ENCODE measurements around the gene TMEM94.
"Not testable (repeated sequence)": the region's sequence is repeated elsewhere in the genome, so short reads cannot be mapped to it uniquely, and the experiment has no call there.

The TMEM94 gene

GRCh38 chr17:75518983-75519537, 62.6 kb downstream of the TMEM94 start:
- no peak for DNase-seq
- intact Hi-C loops (cut with DNase I) = no loop called here

DNA sequence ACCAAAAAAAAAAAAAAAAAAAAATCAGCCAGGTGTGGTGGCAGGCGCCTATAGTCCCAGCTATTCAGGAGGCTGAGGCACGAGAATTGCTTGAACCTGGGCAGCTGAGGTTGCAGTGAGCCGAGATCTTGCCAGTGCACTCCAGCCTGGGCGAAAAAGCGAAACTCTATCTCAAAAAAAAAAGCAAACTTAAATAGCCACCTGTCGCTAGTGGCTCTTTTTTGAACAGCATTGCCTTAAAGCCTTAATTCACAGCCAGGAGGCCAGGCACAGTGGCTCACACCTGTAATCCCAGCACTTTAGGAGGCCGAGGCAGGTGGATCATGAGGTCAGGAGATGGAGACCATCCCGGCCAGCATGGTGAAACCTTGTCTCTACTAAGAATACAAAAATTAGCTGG, 64.0 kb downstream of the TMEM94 start:
- intact Hi-C loops (cut with DNase I); DNase-seq: not testable (repeated sequence)

DNA sequence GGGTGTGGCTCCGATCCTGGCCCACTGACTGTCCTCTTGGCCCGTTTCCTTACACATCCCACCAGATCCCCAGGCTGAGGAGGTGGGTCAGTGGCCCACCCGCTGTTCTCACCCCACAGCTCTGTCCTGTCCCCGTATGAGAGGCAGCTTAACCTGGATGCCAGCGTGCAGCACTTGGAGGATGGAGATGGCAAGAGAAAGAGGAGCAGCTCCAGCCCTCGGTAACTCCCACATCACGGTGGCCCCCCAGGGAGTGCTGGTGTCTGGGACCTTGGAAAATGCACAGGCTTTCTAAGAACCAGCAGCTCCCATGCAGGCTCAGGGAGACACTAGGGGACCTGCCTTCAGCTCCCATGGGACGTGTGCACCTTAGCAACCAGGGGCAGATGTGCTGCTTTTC, 64.9 kb downstream of the TMEM94 start:
- intact Hi-C loops (cut with DNase I) = no loop called here
- no peak for DNase-seq

DNA sequence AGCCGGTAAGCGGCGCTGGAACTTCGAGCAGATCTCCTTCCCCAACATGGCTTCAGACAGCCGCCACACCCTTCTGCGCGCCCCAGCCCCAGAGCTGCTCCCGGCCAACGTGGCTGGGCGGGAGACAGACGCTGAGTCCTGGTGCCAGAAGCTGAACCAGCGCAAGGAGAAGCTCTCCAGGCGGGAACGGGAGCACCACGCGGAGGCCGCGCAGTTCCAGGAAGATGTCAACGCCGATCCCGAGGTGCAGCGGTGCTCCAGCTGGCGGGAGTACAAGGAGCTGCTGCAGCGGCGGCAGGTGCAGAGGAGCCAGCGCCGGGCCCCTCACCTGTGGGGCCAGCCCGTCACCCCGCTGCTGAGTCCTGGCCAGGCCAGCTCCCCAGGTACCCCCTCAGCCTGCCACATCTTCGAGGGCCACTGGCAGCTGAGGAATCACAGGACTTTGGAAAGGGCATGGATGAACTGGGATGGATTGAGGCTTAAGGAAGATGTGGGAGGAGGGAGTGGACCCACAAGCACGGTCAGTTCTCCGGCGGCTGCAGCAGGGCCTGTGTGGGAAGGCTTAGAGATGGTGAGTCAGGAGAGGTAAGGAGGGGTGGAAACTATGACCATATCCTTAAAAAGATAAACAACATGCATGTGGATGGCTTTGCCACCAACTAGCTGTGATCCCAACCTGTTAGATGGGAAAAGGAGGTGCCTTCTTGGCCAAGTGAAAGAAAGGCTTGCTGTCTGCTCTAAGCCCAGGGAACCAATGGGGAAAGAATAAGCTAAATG, 65.7 kb downstream of the TMEM94 start:
- intact Hi-C loops (cut with DNase I) = no loop called here
- DNase-seq = no peak

- DNase-seq = no peak
- intact Hi-C loops (cut with DNase I) = no loop called here
Observed at GRCh38 chr17:75523647-75524046, 67.2 kb downstream of the TMEM94 start.

DNA sequence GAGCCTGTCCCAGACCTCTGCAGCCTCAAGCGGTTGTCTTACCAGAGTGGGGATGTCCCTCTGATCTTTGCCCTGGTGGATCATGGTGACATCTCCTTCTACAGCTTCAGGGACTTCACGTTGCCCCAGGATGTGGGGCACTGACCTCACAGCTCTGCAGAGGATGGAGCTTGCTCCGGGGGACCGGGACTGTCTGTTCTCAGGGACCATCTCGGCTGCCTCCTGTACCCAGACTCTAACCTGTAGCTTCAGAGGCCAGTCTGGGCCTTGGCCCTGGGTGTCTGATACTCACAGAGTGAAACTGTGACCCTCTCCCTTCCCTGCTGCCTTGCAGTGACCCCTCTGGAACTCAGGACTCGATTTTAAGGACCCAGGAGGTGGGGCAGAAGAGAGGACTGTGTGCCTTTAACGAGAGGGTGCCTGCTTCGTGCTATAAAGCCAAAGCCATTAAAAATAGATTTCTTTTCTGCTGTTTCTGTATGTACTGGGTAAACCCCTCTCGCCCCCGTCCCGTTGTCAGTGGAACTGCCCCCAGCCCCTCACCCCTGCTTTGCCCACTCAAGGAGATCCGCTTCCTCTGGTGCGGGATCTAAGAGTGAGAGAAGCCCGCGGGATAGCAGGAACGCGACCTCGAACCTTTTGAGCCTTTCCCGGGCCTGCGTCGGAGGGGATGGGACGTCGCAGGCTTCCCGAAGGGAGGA, 68.0 kb downstream of the TMEM94 start:
- intact Hi-C loops (cut with DNase I) = no loop called here
- no peak for DNase-seq

DNA sequence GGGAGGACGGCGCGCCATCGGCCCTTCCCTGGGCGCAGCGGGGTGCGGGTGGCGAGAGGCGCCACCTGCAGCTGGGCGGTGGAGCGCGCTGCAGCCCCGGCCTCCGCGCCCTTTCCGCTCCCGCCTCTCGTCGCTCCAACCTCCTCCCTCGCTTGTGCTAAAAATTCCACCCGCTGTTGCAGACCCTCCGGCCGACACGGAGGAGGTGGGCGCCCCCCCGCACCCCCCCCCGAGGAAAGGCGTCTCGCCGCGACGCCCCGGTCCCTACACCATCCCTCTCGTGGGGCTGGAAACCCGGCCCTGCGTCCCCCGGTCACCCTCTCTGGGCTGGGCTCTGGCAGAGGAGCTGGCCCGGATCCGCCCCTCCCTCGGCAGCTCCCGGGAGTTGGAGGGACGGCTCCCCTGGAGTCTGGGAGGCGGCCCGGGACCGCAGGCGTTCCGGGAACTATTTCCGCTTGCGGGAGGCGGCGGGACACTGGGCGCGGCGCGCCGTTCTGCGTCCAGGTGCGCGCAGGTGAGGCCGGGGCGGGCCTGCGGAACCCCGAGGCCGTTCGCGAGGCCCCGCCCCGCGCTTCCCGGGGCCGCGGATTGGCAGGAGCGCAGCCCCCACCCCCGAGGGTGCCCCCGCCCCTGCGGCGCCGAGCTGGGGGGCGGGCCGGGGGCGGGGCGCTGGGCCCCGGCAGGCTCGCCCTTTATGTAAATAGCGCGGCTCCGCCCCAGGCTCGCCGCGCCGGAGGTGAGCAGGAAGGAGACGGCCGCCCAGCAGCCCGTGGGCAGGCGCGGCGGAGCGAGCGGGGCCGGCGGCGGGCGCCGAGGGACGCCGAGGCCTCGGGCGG, 68.8 kb downstream of the TMEM94 start, which contains the start of gene LLGL2:
Gene LLGL2 (plus strand): TSS at position 728 of the 836 bp plus-strand sequence. CDS start 17,730 bp downstream, outside the sequence.
- DNase-seq = peak in 5 of 10 donors; percentile 46 to 94 (median 47)
- intact Hi-C loops (cut with DNase I) = no loop called here

GRCh38 chr17:75525806-75526554, 69.5 kb downstream of the TMEM94 start:
- intact Hi-C loops (cut with DNase I) = no loop called here
- no peak for DNase-seq

- intact Hi-C loops (cut with DNase I) = no loop called here
Observed at GRCh38 chr17:75526555-75527270, 70.3 kb downstream of the TMEM94 start.

GRCh38 chr17:75530837-75531720, 74.6 kb downstream of the TMEM94 start:
- no peak for DNase-seq
- intact Hi-C loops (cut with DNase I) = no loop called here

More at GRCh38 chr17:75526555-75527270, 70.3 kb downstream of the TMEM94 start:
- DNase-seq = no peak

- no peak for DNase-seq
- intact Hi-C loops (cut with DNase I) = no loop called here
Observed at GRCh38 chr17:75531721-75532072, 75.3 kb downstream of the TMEM94 start.

DNA sequence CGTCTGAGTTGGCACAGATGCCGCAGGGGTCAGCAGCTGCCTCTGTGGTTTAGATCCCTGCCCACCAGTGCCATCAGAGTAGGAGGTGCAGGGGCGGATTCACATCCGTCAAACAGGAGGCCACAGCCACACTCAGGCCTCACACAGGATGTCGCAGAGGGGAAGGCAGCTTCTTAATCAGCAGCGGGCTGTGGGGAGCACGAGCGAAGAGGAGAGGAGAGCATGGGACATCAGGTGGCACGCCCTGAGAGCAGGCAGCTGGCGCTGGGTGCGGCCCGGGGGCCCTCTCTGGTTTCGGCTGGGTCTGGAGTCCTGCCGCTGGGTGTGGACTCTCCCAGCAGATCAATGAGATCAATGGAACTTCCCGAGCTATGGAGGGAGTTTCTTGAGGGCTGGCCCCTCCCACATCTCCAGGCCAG, 78.7 kb downstream of the TMEM94 start:
- no peak for DNase-seq
- intact Hi-C loops (cut with DNase I) = no loop called here

- intact Hi-C loops (cut with DNase I) = no loop called here
- no peak for DNase-seq
Observed at GRCh38 chr17:75535871-75536270, 79.4 kb downstream of the TMEM94 start.

DNA sequence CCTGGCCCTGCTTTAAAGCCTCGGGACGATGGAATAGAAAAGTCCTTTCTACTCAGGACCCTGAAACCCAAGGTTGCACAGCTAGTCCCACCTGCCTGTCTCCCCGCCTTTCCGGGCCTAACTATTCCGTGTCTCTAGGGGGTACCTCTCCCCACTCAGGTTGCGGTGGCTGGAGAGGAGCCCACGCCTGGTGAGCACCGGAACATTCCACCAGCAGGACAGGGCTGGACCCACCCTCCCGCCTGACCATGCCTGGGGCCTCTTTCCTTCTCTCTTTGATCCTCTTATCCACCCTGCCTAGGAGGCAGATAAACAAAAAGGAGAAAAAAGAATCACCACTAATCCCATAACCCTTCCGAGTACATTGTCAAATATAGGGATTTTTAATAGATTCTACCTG, 79.9 kb downstream of the TMEM94 start:
- intact Hi-C loops (cut with DNase I) = no loop called here
- no peak for DNase-seq

- no peak for DNase-seq
- intact Hi-C loops (cut with DNase I) = no loop called here
Observed at GRCh38 chr17:75539967-75540729, 83.7 kb downstream of the TMEM94 start.

GRCh38 chr17:75540923-75541503, 84.6 kb downstream of the TMEM94 start:
- intact Hi-C loops (cut with DNase I) = no loop called here
- no peak for DNase-seq

DNA sequence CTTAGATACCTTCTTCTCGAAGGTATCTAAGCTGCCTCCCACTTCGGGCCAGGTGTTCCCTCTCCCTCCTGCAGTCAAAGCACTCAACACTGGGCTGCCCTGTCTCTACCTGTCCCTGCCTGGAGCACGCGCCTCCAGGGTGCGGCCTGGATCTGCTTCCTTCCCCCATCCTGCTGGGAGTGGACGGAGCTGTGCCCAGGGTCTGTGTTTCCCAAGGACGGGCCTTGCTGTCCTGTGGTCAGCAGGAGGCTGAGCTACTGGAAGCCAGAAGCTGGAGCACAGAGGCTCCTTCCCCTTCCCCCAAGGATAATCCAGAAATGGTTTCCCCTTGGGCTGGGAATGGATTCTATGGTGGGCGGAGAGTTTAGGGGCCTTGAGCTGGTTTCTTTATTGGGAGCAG, 85.8 kb downstream of the TMEM94 start:
- DNase-seq = no peak
- intact Hi-C loops (cut with DNase I) = no loop called here

Measured in posterior cingulate gyrus (tissue), 11 donors.